Inflammatory macrophage treated with lipopolysaccharide for 4 hours (primary cell): ENCODE data around the gene ITPK1.
A peak's percentile ranks its signal among the peaks of the same experiment; 100 is the strongest.

Experiments
- DNase-seq: peaks from one replicate; pipeline ENCODE4 v3.0.0-alpha.2; 2020

The ITPK1 gene

GRCh38 chr14:93005135-93005813 is 110.5 kb downstream of the ITPK1 start:
- no peak for DNase-seq

- no peak for DNase-seq
These were observed 111.0 kb downstream of the ITPK1 start for GRCh38 chr14:93004699-93005082.

GRCh38 chr14:93003945-93004698 is 111.6 kb downstream of the ITPK1 start:
- no peak for DNase-seq

- no peak for DNase-seq
These were observed 112.8 kb downstream of the ITPK1 start for GRCh38 chr14:93002851-93003298.

GRCh38 chr14:93002049-93002448 is 113.7 kb downstream of the ITPK1 start:
- DNase-seq: no peak

- no peak for DNase-seq
These were observed 116.8 kb downstream of the ITPK1 start for GRCh38 chr14:92998946-92999345.

- no peak for DNase-seq
These were observed 118.2 kb downstream of the ITPK1 start for GRCh38 chr14:92997343-92998061.

- DNase-seq: no peak
These were observed 120.1 kb downstream of the ITPK1 start for GRCh38 chr14:92995620-92996019.

- DNase-seq: no peak
These were observed 120.8 kb downstream of the ITPK1 start for GRCh38 chr14:92994942-92995341.

GRCh38 chr14:92994131-92994676 is 121.5 kb downstream of the ITPK1 start:
- DNase-seq: no peak

GRCh38 chr14:92993302-92993701 is 122.4 kb downstream of the ITPK1 start:
- DNase-seq: no peak

GRCh38 chr14:92991536-92991935 is 124.2 kb downstream of the ITPK1 start:
- DNase-seq: no peak

- DNase-seq: peak; percentile 49
These were observed 125.0 kb downstream of the ITPK1 start for GRCh38 chr14:92990456-92991430.

GRCh38 chr14:92988786-92989755 is 126.7 kb downstream of the ITPK1 start:
- DNase-seq: no peak

GRCh38 chr14:92987713-92988510 is 127.8 kb downstream of the ITPK1 start:
- DNase-seq: no peak

- no peak for DNase-seq
These were observed 128.6 kb downstream of the ITPK1 start for GRCh38 chr14:92987148-92987570.

GRCh38 chr14:92986254-92987147 is 129.2 kb downstream of the ITPK1 start:
- DNase-seq: no peak

- DNase-seq: no peak
These were observed 130.2 kb downstream of the ITPK1 start for GRCh38 chr14:92985521-92985920.

- no peak for DNase-seq
These were observed 130.8 kb downstream of the ITPK1 start for GRCh38 chr14:92984896-92985295.
